ENCODE results near the gene MTERF1. TPM values are rescaled to one million over a fixed set of nuclear protein-coding genes. Genes with fewer than 3 reads are reported as not detected.

MTERF1 gene
- total RNA-seq, 2 donors from 2014 or later, result 3.8 to 5.0 TPM

GRCh38 chr7:91852263-91852741 lies 28.2 kb downstream of the MTERF1 start:
- Histone ChIP-seq H3K27me3 (no peaks in the 10 kb centered on the region), H3K36me3 (no peaks in the 10 kb centered on the region), H3K4me3 (no peak overlapping the region), H3K27ac (no peak overlapping the region), H3K9me3 (peaks cover 0 to 12% of the 10 kb centered on the region in 2 donors), H3K4me1 (no peaks in the 10 kb centered on the region)
- TF ChIP-seq CTCF (IDR thresholded peaks at IDR 0.05), result no peak
- no peak for DNase-seq (ENCODE audit: low spot score)

- H3K4me3 ChIP-seq, result no peak overlapping the region
- H3K36me3 ChIP-seq, result no peaks in the 10 kb centered on the region
- H3K9me3 ChIP-seq, result peaks cover 0 to 12% of the 10 kb centered on the region in 2 donors
- H3K27ac ChIP-seq, result no peak overlapping the region
- H3K4me1 ChIP-seq, result no peaks in the 10 kb centered on the region
- H3K27me3 ChIP-seq, result no peaks in the 10 kb centered on the region
- no peak for DNase-seq (ENCODE audit: low spot score)
- TF ChIP-seq CTCF (IDR thresholded peaks at IDR 0.05), result no peak
Observed at GRCh38 chr7:91850455-91850854, 30.0 kb downstream of the MTERF1 start.

- no peak for DNase-seq (ENCODE audit: low spot score)
- Histone ChIP-seq H3K27ac (no peak overlapping the region), H3K4me3 (no peak overlapping the region), H3K9me3 (peaks cover 0 to 2% of the 10 kb centered on the region in 2 donors), H3K4me1 (no peaks in the 10 kb centered on the region), H3K36me3 (no peaks in the 10 kb centered on the region), H3K27me3 (no peaks in the 10 kb centered on the region)
- TF ChIP-seq CTCF (IDR thresholded peaks at IDR 0.05), result no peak
Observed at GRCh38 chr7:91847876-91848588, 32.5 kb downstream of the MTERF1 start.

GRCh38 chr7:91847231-91847630 lies 33.3 kb downstream of the MTERF1 start:
- Histone ChIP-seq H3K4me1 (no peaks in the 10 kb centered on the region), H3K36me3 (no peaks in the 10 kb centered on the region), H3K4me3 (no peak overlapping the region), H3K9me3 (peaks cover 0 to 6% of the 10 kb centered on the region in 2 donors), H3K27me3 (no peaks in the 10 kb centered on the region), H3K27ac (no peak overlapping the region)
- no peak for TF ChIP-seq CTCF (IDR thresholded peaks at IDR 0.05)
- DNase-seq (ENCODE audit: low spot score), result no peak

GRCh38 chr7:91846436-91846835 lies 34.1 kb downstream of the MTERF1 start:
- H3K4me1 ChIP-seq, result no peaks in the 10 kb centered on the region
- no peak overlapping the region for H3K27ac ChIP-seq
- peaks cover 0 to 10% of the 10 kb centered on the region in 2 donors for H3K9me3 ChIP-seq
- H3K36me3 ChIP-seq, result no peaks in the 10 kb centered on the region
- H3K4me3 ChIP-seq, result no peak overlapping the region
- TF ChIP-seq CTCF (IDR thresholded peaks at IDR 0.05), result no peak
- no peaks in the 10 kb centered on the region for H3K27me3 ChIP-seq
- no peak for DNase-seq (ENCODE audit: low spot score)

GRCh38 chr7:91843831-91844230 lies 36.7 kb downstream of the MTERF1 start:
- Histone ChIP-seq H3K36me3 (no peaks in the 10 kb centered on the region), H3K4me3 (no peak overlapping the region), H3K4me1 (no peaks in the 10 kb centered on the region), H3K9me3 (peaks cover 0 to 10% of the 10 kb centered on the region in 2 donors), H3K27me3 (no peaks in the 10 kb centered on the region), H3K27ac (no peak overlapping the region)
- no peak for TF ChIP-seq CTCF (IDR thresholded peaks at IDR 0.05)
- no peak for DNase-seq (ENCODE audit: low spot score)
